Loucy (cell line): ENCODE results near the gene WDR88.

Source experiments
- H2AFZ ChIP-seq: fragments of 200-600 bp; sonication (generic); 2 replicates; pipeline ENCODE4 v1.6.0; 2016; ENCODE audit warnings: antibody characterized with exemption, mild to moderate bottlenecking, low read length, moderate library complexity
- H3F3A ChIP-seq: fragments of 200-600 bp; 2 replicates; pipeline ENCODE4 v1.6.0; 2016; ENCODE audit warnings: antibody characterized with exemption, low read depth, mild to moderate bottlenecking
- H3K27me3 ChIP-seq: fragments of 200-600 bp; sonication (generic); 2 replicates; pipeline ENCODE4 v1.6.1; 2014; ENCODE audit warnings: low read length, mild to moderate bottlenecking; ENCODE audit not compliant: insufficient read depth, poor library complexity, severe bottlenecking
- H3K36me3 ChIP-seq: fragments of 200-600 bp; sonication (generic); 2 replicates; pipeline ENCODE4 v1.6.1; 2016; ENCODE audit warnings: low read length; ENCODE audit not compliant: insufficient read depth
- H3K4me1 ChIP-seq: fragments of 200-600 bp; sonication (generic); 2 replicates; pipeline ENCODE4 v1.5.1; 2014; ENCODE audit warnings: low read length, mild to moderate bottlenecking; ENCODE audit not compliant: insufficient read depth, poor library complexity, severe bottlenecking
- H3K4me2 ChIP-seq: fragments of 200-600 bp; sonication (generic); 2 replicates; pipeline ENCODE4 v1.6.0; 2014; ENCODE audit warnings: antibody characterized with exemption, low read length, low read depth, mild to moderate bottlenecking; ENCODE audit not compliant: poor library complexity, severe bottlenecking
- H3K4me3 ChIP-seq: fragments of 200-600 bp; sonication (generic); 2 replicates; pipeline ENCODE4 v1.5.1; 2014; ENCODE audit warnings: low read length, mild to moderate bottlenecking, mixed read lengths; ENCODE audit not compliant: poor library complexity, severe bottlenecking
- H3K79me2 ChIP-seq: fragments of 200-600 bp; sonication (generic); 2 replicates; pipeline ENCODE4 v1.6.1; 2014; ENCODE audit warnings: low read length; ENCODE audit not compliant: insufficient read depth
- H3K9ac ChIP-seq: fragments of 200-600 bp; sonication (generic); 2 replicates; pipeline ENCODE4 v1.6.0; 2014; ENCODE audit warnings: mild to moderate bottlenecking, low read depth, low read length, moderate library complexity; ENCODE audit not compliant: poor library complexity, severe bottlenecking
- H3K9me2 ChIP-seq: fragments of 200-600 bp; sonication (generic); replicated peaks from 2 replicates; pipeline ENCODE4 v1.6.1; 2016; ENCODE audit warnings: low read depth, low read length, mixed read lengths
- H3K9me3 ChIP-seq: fragments of 200-600 bp; sonication (generic); 2 replicates; pipeline ENCODE4 v1.6.1; 2014; ENCODE audit warnings: mild to moderate bottlenecking, antibody characterized with exemption, low read length, low read depth; ENCODE audit not compliant: insufficient read depth
- H4K20me1 ChIP-seq: fragments of 200-600 bp; sonication (generic); 2 replicates; pipeline ENCODE4 v1.6.0; 2014; ENCODE audit warnings: antibody characterized with exemption, low read length, mild to moderate bottlenecking; ENCODE audit not compliant: insufficient read depth, poor library complexity, severe bottlenecking
- CTCF ChIP-seq: fragments of 200-600 bp; sonication (generic); conservative IDR thresholded peaks from 2 replicates; pipeline ENCODE4 v1.5.1; 2014; ENCODE audit warnings: mild to moderate bottlenecking, antibody characterized with exemption, low read length
- EZH2phosphoT487 ChIP-seq: fragments of 200-600 bp; IDR thresholded peaks from 2 replicates; pipeline ENCODE4 v1.6.1; 2018; ENCODE audit warnings: antibody characterized with exemption, mild to moderate bottlenecking, moderate library complexity, borderline replicate concordance

WDR88 gene

DNA sequence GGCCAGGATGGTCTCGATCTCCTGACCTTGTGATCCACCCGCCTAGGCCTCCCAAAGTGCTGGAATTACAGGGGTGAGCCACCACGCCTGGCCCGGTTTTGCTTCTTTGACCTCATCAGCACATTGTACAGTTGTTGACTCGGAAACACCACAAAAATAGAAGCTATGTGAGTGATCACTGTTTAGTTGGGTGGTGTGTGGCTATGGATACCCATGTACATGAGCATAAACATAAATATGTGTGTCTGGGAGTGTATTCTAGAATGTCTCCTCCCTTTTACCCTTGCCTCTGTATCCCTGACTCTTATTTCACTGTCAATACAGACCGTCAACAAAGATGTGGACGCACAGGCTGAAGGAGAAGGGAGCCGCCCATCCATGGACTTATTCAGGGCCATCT, 14.4 kb upstream of the WDR88 start:
- H3K9me3 ChIP-seq, result no peaks in the 10 kb centered on the region
- H3K4me3 ChIP-seq, result no peak overlapping the region
- no peaks in the 10 kb centered on the region for H4K20me1 ChIP-seq
- no peaks in the 10 kb centered on the region for H3F3A ChIP-seq
- H3K9ac ChIP-seq, result no peak overlapping the region
- H3K9me2 ChIP-seq, result no peaks in the 10 kb centered on the region
- peaks cover 20% of the 10 kb centered on the region; the same call in 1 of the 2 replicates for H3K36me3 ChIP-seq
- H3K27me3 ChIP-seq, result no peaks in the 10 kb centered on the region
- H3K4me1 ChIP-seq, result no peaks in the 10 kb centered on the region
- H3K79me2 ChIP-seq, result no peaks in the 10 kb centered on the region
- TF ChIP-seq EZH2phosphoT487 (no peak), CTCF (no peak)
- no peak overlapping the region for H3K4me2 ChIP-seq
- no peak overlapping the region for H2AFZ ChIP-seq

GRCh38 chr19:33118643-33119042, 13.3 kb upstream of the WDR88 start:
- H2AFZ ChIP-seq, result no peak overlapping the region
- H3K9ac ChIP-seq, result no peak overlapping the region
- no peaks in the 10 kb centered on the region for H3K79me2 ChIP-seq
- H3K4me3 ChIP-seq, result no peak overlapping the region
- no peaks in the 10 kb centered on the region for H3K27me3 ChIP-seq
- H3K9me2 ChIP-seq, result no peaks in the 10 kb centered on the region
- no peaks in the 10 kb centered on the region for H3F3A ChIP-seq
- no peaks in the 10 kb centered on the region for H3K9me3 ChIP-seq
- no peak overlapping the region for H3K4me2 ChIP-seq
- peaks cover 20% of the 10 kb centered on the region; the same call in 1 of the 2 replicates for H3K36me3 ChIP-seq
- no peaks in the 10 kb centered on the region for H3K4me1 ChIP-seq
- no peak for TF ChIP-seq CTCF
- TF ChIP-seq EZH2phosphoT487, result no peak
- no peaks in the 10 kb centered on the region for H4K20me1 ChIP-seq

- no peaks in the 10 kb centered on the region for H3K27me3 ChIP-seq
- H3K36me3 ChIP-seq, result peaks cover 17% of the 10 kb centered on the region; the same call in 1 of the 2 replicates
- H3K4me3 ChIP-seq, result no peak overlapping the region
- no peaks in the 10 kb centered on the region for H3K9me2 ChIP-seq
- H3K4me1 ChIP-seq, result no peaks in the 10 kb centered on the region
- peak overlapping the region; percentile 8 for H3K4me2 ChIP-seq
- H4K20me1 ChIP-seq, result no peaks in the 10 kb centered on the region
- no peaks in the 10 kb centered on the region for H3K9me3 ChIP-seq
- no peak for TF ChIP-seq CTCF
- TF ChIP-seq EZH2phosphoT487, result no peak
- H3K9ac ChIP-seq, result no peak overlapping the region
- H3F3A ChIP-seq, result no peaks in the 10 kb centered on the region
- H2AFZ ChIP-seq, result no peak overlapping the region
- H3K79me2 ChIP-seq, result no peaks in the 10 kb centered on the region
Observed at GRCh38 chr19:33124207-33125098, 7.5 kb upstream of the WDR88 start.
